ENCODE measurements around the gene RALGPS2.

The RALGPS2 gene

GRCh38 chr1:178857126-178857525 is 132.1 kb downstream of the RALGPS2 start:
- no peak overlapping the region for H3K4me3 ChIP-seq (ENCODE audit: low read depth, low read length)

DNA sequence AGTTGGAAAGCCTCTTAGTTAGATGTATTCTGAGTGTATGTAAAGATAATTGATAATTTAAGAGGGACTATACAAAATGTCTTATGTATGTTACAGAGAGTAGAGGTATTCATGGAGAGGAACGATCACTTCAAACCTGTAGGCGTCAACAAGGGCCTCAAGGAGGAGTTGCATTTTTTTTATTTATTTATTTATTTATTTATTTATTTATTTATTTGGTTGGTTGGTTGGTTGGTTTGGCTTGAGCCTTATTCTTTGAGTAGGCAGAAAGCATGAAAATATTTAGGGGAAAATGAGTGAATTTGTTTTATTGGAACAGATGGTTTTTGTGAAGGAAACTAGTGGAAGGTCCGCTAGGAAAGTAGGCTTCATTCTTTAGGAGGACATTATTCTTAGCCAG is 137.4 kb downstream of the RALGPS2 start:
- H3K4me3 ChIP-seq (ENCODE audit: low read depth, low read length), result no peak overlapping the region

DNA sequence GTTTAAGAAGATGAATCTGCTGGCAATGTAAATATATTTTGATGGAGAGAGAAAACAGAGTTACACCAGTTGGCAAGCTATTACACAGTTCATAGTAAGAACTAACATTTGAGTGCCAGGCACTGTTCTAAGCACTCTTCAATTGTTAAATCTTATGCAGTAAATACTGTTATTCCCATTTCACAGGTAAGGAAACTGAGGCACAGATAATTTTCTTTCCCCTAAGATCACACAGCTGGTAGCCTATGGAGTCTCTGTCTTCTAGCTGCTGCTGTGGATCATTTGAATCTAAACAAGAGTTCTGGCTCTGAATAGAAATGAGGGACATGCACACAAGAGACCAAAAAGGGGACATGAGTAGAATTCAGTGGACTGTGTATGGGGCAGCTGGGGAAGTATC is 137.8 kb downstream of the RALGPS2 start:
- H3K4me3 ChIP-seq (ENCODE audit: low read depth, low read length), result no peak overlapping the region

DNA sequence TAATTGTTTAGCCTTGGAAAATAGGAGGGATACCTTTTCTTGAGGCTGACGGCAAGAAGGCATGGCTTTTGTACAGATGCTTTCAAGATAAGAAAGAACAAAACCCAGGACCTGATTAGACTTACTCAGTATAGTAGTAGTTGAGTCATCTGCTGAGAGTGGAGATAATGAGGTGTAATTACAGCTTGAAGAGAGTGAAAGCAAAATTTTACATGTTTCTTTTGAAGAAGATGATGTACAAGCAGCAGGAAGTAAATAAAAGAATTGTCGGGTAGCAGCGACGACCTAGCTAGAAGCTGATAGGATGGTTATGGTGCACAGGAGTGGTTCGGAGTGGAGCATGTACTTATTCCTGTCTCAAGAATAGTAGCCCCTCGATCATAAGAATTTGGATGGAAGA is 139.3 kb downstream of the RALGPS2 start:
- H3K4me3 ChIP-seq (ENCODE audit: low read depth, low read length), result no peak overlapping the region

DNA sequence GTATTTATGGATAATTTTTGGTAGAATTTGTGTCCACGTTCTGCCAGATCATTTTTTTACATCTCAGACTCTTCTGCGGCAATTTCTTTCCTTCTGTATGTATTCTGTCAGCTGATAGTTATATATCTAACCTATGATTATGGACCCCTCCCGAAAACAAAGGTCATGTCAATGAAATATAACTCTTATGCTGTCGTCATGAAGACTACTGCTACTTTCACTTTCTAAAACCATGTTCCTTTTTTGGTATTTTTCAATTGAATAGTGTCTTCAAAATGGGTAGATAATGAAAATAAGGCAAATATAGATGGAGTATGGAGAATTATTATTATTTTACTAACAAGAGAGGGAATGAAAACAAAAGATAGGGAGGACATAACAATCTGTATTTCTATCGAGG is 142.6 kb downstream of the RALGPS2 start:
- no peak overlapping the region for H3K4me3 ChIP-seq (ENCODE audit: low read depth, low read length)

DNA sequence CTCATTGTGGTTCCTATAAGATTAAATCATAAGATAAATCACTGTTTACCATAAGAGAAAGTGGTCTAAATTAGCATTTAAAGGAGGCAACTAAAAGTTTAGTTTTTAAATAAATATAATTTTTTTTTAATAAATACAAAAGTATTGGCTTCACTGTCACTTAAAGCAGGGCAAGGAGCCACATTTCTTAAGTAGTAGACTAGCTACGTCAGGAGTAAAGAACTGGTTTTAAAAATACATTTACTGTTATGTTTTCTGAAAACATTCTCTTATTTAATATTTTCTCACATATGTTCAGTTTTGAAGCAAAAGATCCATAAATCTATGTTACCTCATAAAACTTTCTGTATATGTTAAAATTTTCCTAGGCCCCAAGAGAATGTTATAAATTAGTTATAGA is 143.7 kb downstream of the RALGPS2 start:
- no peak overlapping the region for H3K4me3 ChIP-seq (ENCODE audit: low read depth, low read length)

GRCh38 chr1:178869119-178869697 is 144.2 kb downstream of the RALGPS2 start:
- H3K4me3 ChIP-seq (ENCODE audit: low read depth, low read length), result no peak overlapping the region

- H3K4me3 ChIP-seq (ENCODE audit: low read depth, low read length), result no peak overlapping the region
Observed at GRCh38 chr1:178870221-178870620, 145.2 kb downstream of the RALGPS2 start.

DNA sequence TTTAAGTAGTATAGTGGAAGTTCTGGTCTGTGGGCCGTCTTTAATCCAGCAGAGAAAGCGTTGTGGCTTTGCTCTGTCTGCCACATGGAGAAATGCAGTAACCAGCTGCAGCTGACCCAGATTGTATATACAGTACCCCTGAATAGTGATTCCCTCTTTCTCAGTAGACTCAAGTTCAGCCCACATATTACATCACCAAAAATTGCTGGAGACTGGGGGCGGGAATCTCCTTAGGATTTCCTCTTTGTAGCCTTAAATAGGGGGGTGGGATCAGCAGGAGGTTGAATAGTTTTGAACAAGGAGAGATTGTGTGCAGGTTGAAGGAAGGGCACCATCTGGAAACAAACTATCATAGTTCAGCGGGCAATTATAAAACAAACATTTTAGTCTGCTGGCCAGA is 145.9 kb downstream of the RALGPS2 start, which contains the start of gene ANGPTL1:
ANGPTL1 (minus strand) TSS at position 134 of the 400 bp plus-strand sequence. CDS start 5,301 bp downstream, outside the sequence.
- no peak within 1 kb of the TSS for H3K4me3 ChIP-seq (ENCODE audit: low read depth, low read length)

DNA sequence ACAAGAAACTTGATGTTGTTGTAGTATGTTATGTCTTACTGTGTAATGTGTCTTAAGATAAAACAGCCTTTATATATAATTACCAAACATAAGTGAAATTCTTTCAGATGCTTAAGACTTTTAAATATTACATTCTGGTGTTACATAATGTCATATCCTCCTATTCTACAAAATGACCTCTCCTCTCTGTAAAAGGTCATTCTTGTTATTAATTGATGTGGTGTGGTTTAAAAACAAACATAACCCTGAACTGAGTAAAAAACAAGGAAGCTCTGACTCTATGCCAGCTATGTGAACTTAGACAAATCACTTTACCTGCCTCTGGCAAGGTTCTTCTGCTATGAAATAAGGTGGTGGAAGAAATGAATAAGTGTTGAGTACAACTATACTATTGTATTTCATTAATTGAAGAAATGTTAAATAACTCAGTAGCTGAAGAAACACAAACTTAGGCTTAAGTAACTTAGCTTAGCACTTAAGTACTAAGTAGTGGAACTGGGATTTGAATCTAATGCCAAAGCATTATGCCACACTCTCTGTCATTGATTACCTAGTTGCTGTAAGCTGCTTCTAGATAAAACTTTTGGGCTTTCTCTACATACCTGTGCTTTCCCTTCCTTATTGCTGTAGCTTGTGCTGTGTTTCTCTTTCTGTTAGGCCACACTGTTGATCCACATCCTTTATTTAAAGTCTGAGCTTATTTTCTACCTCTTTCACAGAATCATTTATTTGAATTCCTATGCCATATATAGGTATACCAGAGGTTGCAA is 146.7 kb downstream of the RALGPS2 start:
- H3K4me3 ChIP-seq (ENCODE audit: low read depth, low read length), result no peak overlapping the region

- H3K4me3 ChIP-seq (ENCODE audit: low read depth, low read length), result no peak overlapping the region
Observed at GRCh38 chr1:178874966-178875365, 149.9 kb downstream of the RALGPS2 start.

- H3K4me3 ChIP-seq (ENCODE audit: low read depth, low read length), result no peak overlapping the region
Observed at GRCh38 chr1:178875936-178876335, 150.9 kb downstream of the RALGPS2 start.

DNA sequence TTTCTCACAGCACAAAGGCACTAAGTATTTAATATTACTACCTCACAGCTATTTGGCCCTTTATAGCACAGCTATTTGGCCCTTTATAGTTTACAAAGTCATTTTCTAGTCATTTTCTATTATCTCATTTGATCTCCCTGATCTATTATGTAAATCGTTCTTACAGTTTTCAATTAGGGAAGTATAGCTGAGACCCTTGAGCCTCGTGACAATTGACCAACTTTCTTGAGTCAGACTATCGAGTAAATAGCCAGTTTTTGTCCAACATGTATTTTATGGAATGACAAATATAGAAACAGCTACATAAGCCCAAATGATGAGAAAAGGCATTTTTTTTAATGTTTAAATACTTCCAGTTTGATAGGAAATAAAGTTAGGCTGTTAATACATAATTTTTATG is 152.9 kb downstream of the RALGPS2 start:
- H3K4me3 ChIP-seq (ENCODE audit: low read depth, low read length), result no peak overlapping the region

GRCh38 chr1:178881950-178882349 is 156.9 kb downstream of the RALGPS2 start:
- H3K4me3 ChIP-seq (ENCODE audit: low read depth, low read length), result no peak overlapping the region

- no peak overlapping the region for H3K4me3 ChIP-seq (ENCODE audit: low read depth, low read length)
Observed at GRCh38 chr1:178885869-178886268, 160.8 kb downstream of the RALGPS2 start.

GRCh38 chr1:178886551-178886950 is 161.5 kb downstream of the RALGPS2 start:
- no peak overlapping the region for H3K4me3 ChIP-seq (ENCODE audit: low read depth, low read length)

DNA sequence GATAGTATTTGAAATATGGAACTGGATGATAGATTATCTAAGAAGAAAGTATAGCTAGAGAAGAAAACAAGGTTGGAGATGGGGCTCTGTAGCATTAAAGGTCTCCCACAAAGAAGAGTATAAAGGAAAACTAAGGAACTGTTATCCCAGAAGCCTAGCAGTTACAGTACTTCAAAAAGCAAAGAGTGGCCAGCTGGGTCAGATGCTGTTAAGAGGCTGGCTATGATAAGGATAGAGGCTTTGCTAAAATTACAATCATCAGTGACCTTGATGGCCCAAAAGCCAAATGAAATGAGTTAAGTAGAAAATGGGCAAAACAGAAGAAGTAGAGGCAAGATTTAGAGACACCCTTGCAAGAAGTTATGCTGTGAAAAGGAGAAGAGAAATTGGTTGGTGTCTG is 170.9 kb downstream of the RALGPS2 start:
- no peak overlapping the region for H3K4me3 ChIP-seq (ENCODE audit: low read depth, low read length)

- H3K4me3 ChIP-seq (ENCODE audit: low read depth, low read length), result no peak overlapping the region
Observed at GRCh38 chr1:178898401-178898800, 173.4 kb downstream of the RALGPS2 start.

GRCh38 chr1:178899402-178899801 is 174.4 kb downstream of the RALGPS2 start:
- no peak overlapping the region for H3K4me3 ChIP-seq (ENCODE audit: low read depth, low read length)

DNA sequence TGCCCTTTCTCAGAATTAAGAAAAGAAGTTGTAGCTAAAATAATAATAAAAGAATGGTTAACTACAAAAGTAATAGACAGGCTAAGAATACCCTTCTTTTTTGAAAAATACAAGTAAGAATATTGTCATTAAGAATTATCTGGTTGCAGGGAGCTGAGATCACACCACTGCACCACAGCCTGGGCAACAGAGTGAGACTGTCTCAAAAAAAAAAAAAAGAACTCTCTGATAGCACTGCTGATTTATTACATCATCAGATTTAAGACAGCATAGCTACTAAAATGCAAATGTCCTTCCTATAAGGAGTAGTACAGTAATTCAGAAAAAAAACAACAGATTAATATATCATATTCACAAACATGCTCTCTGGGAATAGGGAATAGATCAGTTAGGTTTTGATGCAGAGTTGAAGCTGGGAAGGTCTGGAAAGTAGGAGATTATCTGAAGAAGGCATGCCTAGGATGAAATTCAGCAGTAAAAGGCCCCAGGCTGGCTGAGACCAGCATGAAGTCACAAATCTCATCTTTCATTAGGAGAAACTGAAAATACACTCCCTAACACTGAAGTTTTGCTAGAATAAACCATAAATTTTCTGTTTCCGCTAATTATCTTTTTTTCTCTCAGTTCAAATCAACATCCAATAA is 176.6 kb downstream of the RALGPS2 start:
- H3K4me3 ChIP-seq (ENCODE audit: low read depth, low read length), result no peak overlapping the region

- no peak overlapping the region for H3K4me3 ChIP-seq (ENCODE audit: low read depth, low read length)
Observed at GRCh38 chr1:178908358-178908757, 183.3 kb downstream of the RALGPS2 start.

DNA sequence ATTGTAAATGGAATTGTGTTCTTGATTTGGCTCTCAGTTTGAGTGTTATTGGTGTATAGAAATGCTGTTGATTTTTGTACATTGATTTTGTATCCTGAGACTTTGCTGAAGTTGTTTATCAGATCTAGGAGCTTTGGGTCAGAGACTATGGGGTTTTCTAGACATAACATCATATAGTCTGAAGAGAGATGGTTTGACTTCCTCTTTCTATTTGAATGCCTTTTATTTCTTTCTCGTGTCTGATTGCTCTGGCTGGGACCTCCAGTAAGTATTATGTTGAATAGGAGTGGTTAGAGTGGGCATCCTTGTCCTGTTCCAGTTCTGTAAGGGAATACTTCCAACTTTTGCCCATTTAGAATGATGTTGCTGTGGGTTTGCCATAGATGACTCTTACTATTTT is 185.0 kb downstream of the RALGPS2 start:
- H3K4me3 ChIP-seq (ENCODE audit: low read depth, low read length), result no peak overlapping the region

Measured in iPS-11a (cell line).